GM20000 (cell line): ENCODE measurements around the gene TMEM245.

ENCODE experiments used
- DNase-seq: peaks from one replicate; pipeline ENCODE4 v3.0.0; 2012; ENCODE audit warnings: low spot score
- TF ChIP-seq, protein P1 (sequence below): IDR thresholded peaks from 2 replicates; pipeline ENCODE4 v1.5.1; 2012; ENCODE audit warnings: mild to moderate bottlenecking, control low read depth; ENCODE audit errors: extremely low read depth, missing control alignments

Gene TMEM245

GRCh38 chr9:109082091-109082620 is 37.6 kb downstream of the TMEM245 start:
- DNase-seq = no peak
- TF ChIP-seq, protein P1, sequence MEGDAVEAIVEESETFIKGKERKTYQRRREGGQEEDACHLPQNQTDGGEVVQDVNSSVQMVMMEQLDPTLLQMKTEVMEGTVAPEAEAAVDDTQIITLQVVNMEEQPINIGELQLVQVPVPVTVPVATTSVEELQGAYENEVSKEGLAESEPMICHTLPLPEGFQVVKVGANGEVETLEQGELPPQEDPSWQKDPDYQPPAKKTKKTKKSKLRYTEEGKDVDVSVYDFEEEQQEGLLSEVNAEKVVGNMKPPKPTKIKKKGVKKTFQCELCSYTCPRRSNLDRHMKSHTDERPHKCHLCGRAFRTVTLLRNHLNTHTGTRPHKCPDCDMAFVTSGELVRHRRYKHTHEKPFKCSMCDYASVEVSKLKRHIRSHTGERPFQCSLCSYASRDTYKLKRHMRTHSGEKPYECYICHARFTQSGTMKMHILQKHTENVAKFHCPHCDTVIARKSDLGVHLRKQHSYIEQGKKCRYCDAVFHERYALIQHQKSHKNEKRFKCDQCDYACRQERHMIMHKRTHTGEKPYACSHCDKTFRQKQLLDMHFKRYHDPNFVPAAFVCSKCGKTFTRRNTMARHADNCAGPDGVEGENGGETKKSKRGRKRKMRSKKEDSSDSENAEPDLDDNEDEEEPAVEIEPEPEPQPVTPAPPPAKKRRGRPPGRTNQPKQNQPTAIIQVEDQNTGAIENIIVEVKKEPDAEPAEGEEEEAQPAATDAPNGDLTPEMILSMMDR = no peak

DNA sequence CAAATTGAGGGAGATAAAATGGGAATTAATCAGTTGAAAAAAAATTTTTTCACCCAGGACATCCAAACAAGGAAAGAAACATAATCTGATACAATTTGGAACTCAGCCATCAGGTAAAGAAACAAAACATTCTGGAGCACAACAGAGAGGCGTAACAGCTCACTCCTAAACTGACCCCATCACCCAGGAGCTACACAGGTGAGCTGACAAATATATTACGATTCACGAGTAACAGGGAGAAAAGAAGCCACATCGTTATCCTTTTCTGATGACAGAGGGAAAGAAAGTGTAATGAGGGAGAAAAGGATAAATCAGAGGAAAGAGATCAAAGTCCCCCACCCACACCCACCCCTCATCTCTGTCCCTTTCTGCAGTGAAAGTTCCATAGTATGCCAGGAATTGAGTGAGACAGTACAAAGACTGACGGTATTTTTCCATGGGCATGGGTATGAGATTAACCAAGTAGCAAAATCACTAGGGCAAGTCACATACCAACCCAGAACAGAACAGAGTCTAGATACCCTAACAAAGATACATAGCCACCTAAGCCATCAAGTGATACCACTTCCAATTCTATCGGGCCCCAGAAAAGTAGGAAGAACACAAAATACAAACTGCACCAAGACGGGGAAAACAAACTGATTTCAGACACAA is 45.4 kb downstream of the TMEM245 start:
- DNase-seq = no peak
- TF ChIP-seq, protein P1 = no peak

- TF ChIP-seq, protein P1 = no peak
- no peak for DNase-seq
Observed at GRCh38 chr9:109072821-109073435, 46.8 kb downstream of the TMEM245 start.

DNA sequence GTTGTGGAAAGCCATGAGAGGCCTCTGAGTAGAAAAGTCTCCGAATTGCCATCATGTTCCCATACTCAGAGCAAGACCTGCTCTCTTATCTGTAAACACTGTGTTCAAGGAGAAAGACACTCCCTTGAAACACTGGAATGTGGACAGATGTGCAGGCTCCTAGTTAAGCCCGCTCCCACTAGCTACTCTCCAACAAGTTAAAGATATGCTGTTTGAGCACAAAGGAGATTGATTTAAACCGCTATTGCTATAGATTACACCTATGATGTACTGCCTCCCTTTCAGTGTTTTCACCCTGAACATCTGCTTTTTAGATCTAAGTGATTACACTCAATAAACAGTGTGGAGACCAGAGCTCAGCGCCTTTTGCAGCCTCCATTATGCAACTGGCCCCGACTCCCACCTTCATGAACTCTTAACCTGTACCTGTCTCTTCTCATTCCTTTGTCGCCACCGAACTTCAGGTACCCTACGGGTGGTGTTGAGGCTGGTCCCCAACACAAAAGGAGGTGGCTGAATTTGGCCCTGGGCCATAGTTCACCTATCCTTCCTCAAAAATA is 47.5 kb downstream of the TMEM245 start:
- DNase-seq = no peak
- TF ChIP-seq, protein P1 = no peak

DNA sequence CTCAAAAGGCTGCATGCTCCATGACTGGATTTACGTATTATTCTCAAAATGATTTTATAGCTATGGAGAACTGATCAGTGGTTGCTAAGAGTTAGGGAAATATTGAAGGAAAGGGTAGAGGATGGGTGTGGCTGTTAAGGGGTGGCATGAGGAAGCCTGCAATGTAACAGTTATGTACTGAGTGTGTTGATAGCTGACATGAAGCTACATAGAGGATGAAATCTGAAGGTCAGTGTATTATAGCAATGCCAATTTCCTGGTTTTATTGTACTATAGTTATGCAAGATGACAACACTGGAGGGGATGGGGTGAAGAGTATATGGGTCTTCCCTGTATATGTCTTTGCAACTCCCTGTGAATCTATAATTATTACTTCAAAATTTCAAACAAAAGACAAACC is 51.0 kb downstream of the TMEM245 start:
- no peak for DNase-seq
- TF ChIP-seq, protein P1 = no peak

- TF ChIP-seq, protein P1 = no peak
- no peak for DNase-seq
Observed at GRCh38 chr9:109064963-109065702, 54.6 kb downstream of the TMEM245 start.

GRCh38 chr9:109063760-109064159 is 56.0 kb downstream of the TMEM245 start:
- no peak for DNase-seq
- TF ChIP-seq, protein P1 = no peak
